H9 (cell line): ENCODE results near the gene SBNO1. TPM values are rescaled to one million over a fixed set of nuclear protein-coding genes. Genes with fewer than 3 reads are reported as not detected.

Experiments used
- DNase-seq: peaks from one replicate; pipeline ENCODE4 v3.0.0-alpha.2; 2017
- H2AFZ ChIP-seq: one replicate; pipeline ENCODE4 v1.6.1; 2013; ENCODE audit warnings: mild to moderate bottlenecking, low read length, control low read depth, moderate library complexity
- H2AK5ac ChIP-seq: 2 replicates; pipeline ENCODE4 v1.6.1; 2013; ENCODE audit warnings: low read length, control low read depth, mixed read lengths; ENCODE audit not compliant: insufficient read length
- H2BK120ac ChIP-seq: one replicate; pipeline ENCODE4 v1.6.1; 2013; ENCODE audit warnings: low read depth, mild to moderate bottlenecking, low read length, control low read depth, inconsistent platforms; ENCODE audit not compliant: poor library complexity, severe bottlenecking
- H2BK12ac ChIP-seq: 2 replicates; pipeline ENCODE4 v1.6.1; 2013; ENCODE audit warnings: low read length, control low read depth, mixed read lengths, low read depth; ENCODE audit not compliant: insufficient read length
- H2BK15ac ChIP-seq: 2 replicates; pipeline ENCODE4 v1.6.1; 2013; ENCODE audit warnings: low read depth, low read length, control low read depth
- H2BK20ac ChIP-seq: one replicate; pipeline ENCODE4 v1.6.1; 2013; ENCODE audit warnings: low read depth, mild to moderate bottlenecking, low read length, control low read depth, inconsistent platforms; ENCODE audit not compliant: poor library complexity, severe bottlenecking
- H2BK5ac ChIP-seq: 2 replicates; pipeline ENCODE4 v1.6.1; 2013; ENCODE audit warnings: low read length, control low read depth, mixed read lengths; ENCODE audit not compliant: insufficient read length
- H3K14ac ChIP-seq: 2 replicates; pipeline ENCODE4 v1.6.1; 2013; ENCODE audit warnings: low read length, control low read depth; ENCODE audit not compliant: insufficient read depth
- H3K18ac ChIP-seq: 2 replicates; pipeline ENCODE4 v1.6.1; 2013; ENCODE audit warnings: low read depth, mild to moderate bottlenecking, mixed read lengths, low read length, control low read depth; ENCODE audit not compliant: insufficient read length
- H3K23ac ChIP-seq: 2 replicates; pipeline ENCODE4 v1.6.1; 2013; ENCODE audit warnings: low read length, control low read depth, mixed read lengths, low read depth; ENCODE audit not compliant: insufficient read length
- H3K23me2 ChIP-seq: 2 replicates; pipeline ENCODE4 v1.6.1; 2013; ENCODE audit warnings: low read depth, mild to moderate bottlenecking, mixed read lengths, low read length, control low read depth; ENCODE audit not compliant: insufficient read length, poor library complexity, severe bottlenecking
- H3K27ac ChIP-seq: 2 replicates; pipeline ENCODE4 v1.5.1; 2013; ENCODE audit warnings: low read length, control low read depth, mixed read lengths, low read depth; ENCODE audit not compliant: insufficient read length
- H3K27me3 ChIP-seq: 2 replicates; pipeline ENCODE4 v1.6.1; 2013; ENCODE audit warnings: low read length, control low read depth, inconsistent platforms; ENCODE audit not compliant: insufficient read depth
- H3K4ac ChIP-seq: 2 replicates; pipeline ENCODE4 v1.6.1; 2013; ENCODE audit warnings: low read depth, mild to moderate bottlenecking, control low read depth, inconsistent platforms, low read length, moderate library complexity
- H3K4me1 ChIP-seq: 2 replicates; pipeline ENCODE4 v1.6.1; 2013; ENCODE audit warnings: low read length, control low read depth, inconsistent platforms; ENCODE audit not compliant: insufficient read depth
- H3K4me2 ChIP-seq: 2 replicates; pipeline ENCODE4 v1.6.1; 2013; ENCODE audit warnings: low read length, control low read depth, mixed read lengths; ENCODE audit not compliant: insufficient read length, insufficient read depth
- H3K56ac ChIP-seq: 2 replicates; pipeline ENCODE4 v1.6.1; 2013; ENCODE audit warnings: low read depth, mild to moderate bottlenecking, mixed read lengths, low read length, control low read depth; ENCODE audit not compliant: insufficient read length
- H3K79me1 ChIP-seq: 2 replicates; pipeline ENCODE4 v1.6.1; 2013; ENCODE audit warnings: low read depth, mild to moderate bottlenecking, moderate library complexity, low read length, control low read depth, inconsistent platforms; ENCODE audit not compliant: insufficient read depth, poor library complexity, severe bottlenecking
- H3K79me2 ChIP-seq: 2 replicates; pipeline ENCODE4 v1.6.1; 2013; ENCODE audit warnings: low read length, control low read depth, inconsistent platforms; ENCODE audit not compliant: insufficient read depth
- H3K9ac ChIP-seq: 2 replicates; pipeline ENCODE4 v1.6.1; 2013; ENCODE audit warnings: low read length, control low read depth, mixed read lengths; ENCODE audit not compliant: insufficient read length; ENCODE audit errors: extremely low read depth
- H3K9me3 ChIP-seq: one replicate; pipeline ENCODE4 v1.6.1; 2013; ENCODE audit warnings: low read depth, low read length, inconsistent platforms; ENCODE audit not compliant: control insufficient read depth
- H3T11ph ChIP-seq: one replicate; pipeline ENCODE4 v1.6.1; 2013; ENCODE audit warnings: mild to moderate bottlenecking, low read length, control low read depth, inconsistent platforms
- H4K20me1 ChIP-seq: one replicate; pipeline ENCODE4 v1.6.1; 2013; ENCODE audit not compliant: control insufficient read depth, insufficient read length, insufficient read depth
- H4K5ac ChIP-seq: 2 replicates; pipeline ENCODE4 v1.6.1; 2013; ENCODE audit warnings: low read depth, mild to moderate bottlenecking, mixed read lengths, low read length, control low read depth; ENCODE audit not compliant: insufficient read length
- H4K8ac ChIP-seq: replicated peaks from 2 replicates; pipeline ENCODE4 v1.6.1; 2013; ENCODE audit warnings: low read length, control low read depth, mixed read lengths, low read depth; ENCODE audit not compliant: insufficient read length
- H4K91ac ChIP-seq: 2 replicates; pipeline ENCODE4 v1.6.1; 2013; ENCODE audit warnings: low read depth, mild to moderate bottlenecking, moderate library complexity, mixed read lengths, low read length, control low read depth; ENCODE audit not compliant: insufficient read length
- H3K27ac Mint-ChIP-seq, 3 experiments: 2 replicates in 2 of 3; 3 replicates in 1 of 3; pipeline ENCODE4 v1.8.0; 2020 to 2021; ENCODE audit warnings: mixed read lengths in 3 of 3, mild to moderate bottlenecking in 1 of 3, moderate library complexity in 1 of 3
- H3K27me3 Mint-ChIP-seq: 2 replicates; pipeline ENCODE4 v1.8.0; 2021; ENCODE audit warnings: low read depth, mild to moderate bottlenecking, moderate library complexity, mixed read lengths
- H3K36me3 Mint-ChIP-seq, 3 experiments: 2 replicates in 2 of 3; 3 replicates in 1 of 3; pipeline ENCODE4 v1.8.0; 2020 to 2021; ENCODE audit warnings: low read depth in 3 of 3, mixed read lengths in 3 of 3; ENCODE audit not compliant: insufficient read depth in 1 of 3
- H3K4me1 Mint-ChIP-seq, 2 experiments: 2 replicates each; pipeline ENCODE4 v1.8.0; 2020; ENCODE audit warnings: mixed read lengths in 2 of 2
- H3K4me3 Mint-ChIP-seq, 2 experiments: 2 replicates in 1 of 2; 3 replicates in 1 of 2; pipeline ENCODE4 v1.8.0; 2020 to 2021; ENCODE audit warnings: mild to moderate bottlenecking in 2 of 2, mixed read lengths in 2 of 2, moderate library complexity in 1 of 2
- H3K9me3 Mint-ChIP-seq, 2 experiments: 2 replicates in 1 of 2; 3 replicates in 1 of 2; pipeline ENCODE4 v1.8.0; 2020; ENCODE audit warnings: mild to moderate bottlenecking in 2 of 2, mixed read lengths in 2 of 2, moderate library complexity in 1 of 2
- WGBS: extraction: QIAGEN DNeasy Blood & Tissue Kit; methylation state at CpG from one replicate; pipeline ENCODE4 v1.1.7; 2013; ENCODE audit warnings: missing lambda C conversion rate, low lambda C conversion rate, mixed read lengths; ENCODE audit not compliant: insufficient read length; ENCODE audit errors: extremely low coverage; 5-methylcytosine and 5-hydroxymethylcytosine counted together
- total RNA-seq: library from RNA; stranded (reverse); gene quantifications from 2 replicates; pipeline ENCODE4 v1.2.1, GENCODE V29; 2021
- TF ChIP-seq, protein P1 (sequence below): fragments of 200-600 bp; sonication (generic); conservative IDR thresholded peaks from 3 replicates; pipeline ENCODE4 v1.8.0; 2021; ENCODE audit warnings: antibody characterized with exemption, mild to moderate bottlenecking

The SBNO1 gene
- total RNA-seq, 1 experiment from 2014 or later, result 47.5 TPM

DNA sequence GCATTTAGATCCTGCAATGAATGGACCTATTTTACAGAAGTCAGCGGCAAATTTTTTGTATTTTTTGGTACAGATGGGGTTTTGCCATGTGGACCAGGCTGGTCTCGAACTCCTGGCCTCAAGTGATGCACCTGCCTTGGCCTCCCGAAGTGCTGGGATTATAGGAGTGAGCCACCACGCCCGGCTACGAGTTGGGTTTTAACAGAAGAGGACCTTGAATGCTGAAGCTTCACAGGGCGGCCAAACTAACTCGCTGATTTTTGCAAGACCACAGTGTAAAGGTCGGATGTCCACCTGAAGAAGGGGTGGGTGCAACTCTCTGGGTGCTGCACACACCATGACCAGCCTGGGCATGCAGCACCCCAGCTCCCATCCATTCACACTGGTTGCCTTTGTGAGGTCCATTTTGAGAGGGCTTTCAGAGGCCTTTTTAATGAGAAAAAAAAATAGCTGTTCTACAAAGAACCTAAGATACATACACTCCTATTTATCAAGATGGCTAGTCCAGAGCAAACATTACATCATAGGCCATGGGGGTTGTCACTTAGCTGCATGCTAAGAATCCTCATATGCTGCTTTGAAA lies 71.4 kb downstream of the SBNO1 start:
- H3K9me3 Mint-ChIP-seq, result no peaks in the 10 kb centered on the region
- peaks cover 13 to 79% (median 52%) of the 10 kb centered on the region in 3 experiments; a peak in 6 of 7 replicates for H3K36me3 Mint-ChIP-seq
- H3K4me2 ChIP-seq, result no peak overlapping the region
- H3K14ac ChIP-seq, result no peak overlapping the region
- H3K18ac ChIP-seq, result no peak overlapping the region
- TF ChIP-seq, protein P1, sequence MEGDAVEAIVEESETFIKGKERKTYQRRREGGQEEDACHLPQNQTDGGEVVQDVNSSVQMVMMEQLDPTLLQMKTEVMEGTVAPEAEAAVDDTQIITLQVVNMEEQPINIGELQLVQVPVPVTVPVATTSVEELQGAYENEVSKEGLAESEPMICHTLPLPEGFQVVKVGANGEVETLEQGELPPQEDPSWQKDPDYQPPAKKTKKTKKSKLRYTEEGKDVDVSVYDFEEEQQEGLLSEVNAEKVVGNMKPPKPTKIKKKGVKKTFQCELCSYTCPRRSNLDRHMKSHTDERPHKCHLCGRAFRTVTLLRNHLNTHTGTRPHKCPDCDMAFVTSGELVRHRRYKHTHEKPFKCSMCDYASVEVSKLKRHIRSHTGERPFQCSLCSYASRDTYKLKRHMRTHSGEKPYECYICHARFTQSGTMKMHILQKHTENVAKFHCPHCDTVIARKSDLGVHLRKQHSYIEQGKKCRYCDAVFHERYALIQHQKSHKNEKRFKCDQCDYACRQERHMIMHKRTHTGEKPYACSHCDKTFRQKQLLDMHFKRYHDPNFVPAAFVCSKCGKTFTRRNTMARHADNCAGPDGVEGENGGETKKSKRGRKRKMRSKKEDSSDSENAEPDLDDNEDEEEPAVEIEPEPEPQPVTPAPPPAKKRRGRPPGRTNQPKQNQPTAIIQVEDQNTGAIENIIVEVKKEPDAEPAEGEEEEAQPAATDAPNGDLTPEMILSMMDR, result no peak
- H4K91ac ChIP-seq, result no peak overlapping the region
- H3K23ac ChIP-seq, result no peak overlapping the region
- no peak overlapping the region for H2BK20ac ChIP-seq
- H2BK5ac ChIP-seq, result no peak overlapping the region
- DNase-seq, result no peak
- H3K27me3 Mint-ChIP-seq, result no peaks in the 10 kb centered on the region; the same call in 1 of the 2 replicates
- H2BK12ac ChIP-seq, result no peak overlapping the region
- no peak overlapping the region for H3K9ac ChIP-seq
- no peak overlapping the region for H3K56ac ChIP-seq
- WGBS, result no CpG with 5 or more reads among the region's 9 CpGs
- no peak overlapping the region for H2AFZ ChIP-seq
- H3K79me2 ChIP-seq, result no peaks in the 10 kb centered on the region
- no peaks in the 10 kb centered on the region for H4K20me1 ChIP-seq
- no peaks in the 10 kb centered on the region for H3K9me3 ChIP-seq
- H3K27me3 ChIP-seq, result no peaks in the 10 kb centered on the region
- H4K8ac ChIP-seq, result no peak overlapping the region
- H2BK15ac ChIP-seq, result no peak overlapping the region
- H3K4me1 Mint-ChIP-seq, result no peaks in the 10 kb centered on the region
- H3K27ac ChIP-seq, result no peak overlapping the region
- H4K5ac ChIP-seq, result no peak overlapping the region
- H3K4ac ChIP-seq, result no peak overlapping the region
- no peak overlapping the region; a peak in 1 of 7 replicates for H3K27ac Mint-ChIP-seq
- no peak overlapping the region for H2BK120ac ChIP-seq
- no peaks in the 10 kb centered on the region for H3K4me1 ChIP-seq
- no peak overlapping the region for H3K4me3 Mint-ChIP-seq
- H3K79me1 ChIP-seq, result no peaks in the 10 kb centered on the region
- H3T11ph ChIP-seq, result no peak overlapping the region
- H2AK5ac ChIP-seq, result no peak overlapping the region
- H3K23me2 ChIP-seq, result no peaks in the 10 kb centered on the region
